DMS153 treated with DMSO at 0.1 percent for 48 hours (cell line): ENCODE data around the gene ASH1L.
"Not testable (repeated sequence)": the region's sequence is repeated elsewhere in the genome, so short reads cannot be mapped to it uniquely, and the experiment has no call there.

Source experiments
- DNase-seq: peaks from one replicate; lab custom pipeline; 2025; ENCODE audit not compliant: unreplicated experiment; lab: John Stamatoyannopoulos, UW

ASH1L gene

GRCh38 chr1:155561779-155562580 is 623 bp downstream of the ASH1L start:
- peak; percentile 32 for DNase-seq

GRCh38 chr1:155555915-155556314 is 6.7 kb downstream of the ASH1L start:
- no peak for DNase-seq

GRCh38 chr1:155553349-155553748 is 9.3 kb downstream of the ASH1L start:
- no peak for DNase-seq

- DNase-seq: no peak
Observed at GRCh38 chr1:155548706-155549105, 13.9 kb downstream of the ASH1L start.

GRCh38 chr1:155540000-155540874 is 22.4 kb downstream of the ASH1L start:
- DNase-seq: no peak

- DNase-seq: no peak
Observed at GRCh38 chr1:155537193-155537592, 25.4 kb downstream of the ASH1L start.

- DNase-seq: no peak
Observed at GRCh38 chr1:155531624-155532023, 31.0 kb downstream of the ASH1L start.

- no peak for DNase-seq
Observed at GRCh38 chr1:155529929-155530328, 32.7 kb downstream of the ASH1L start.

GRCh38 chr1:155529109-155529508 is 33.5 kb downstream of the ASH1L start:
- no peak for DNase-seq

GRCh38 chr1:155527677-155528076 is 34.9 kb downstream of the ASH1L start:
- DNase-seq: no peak

- DNase-seq: no peak
Observed at GRCh38 chr1:155526356-155526755, 36.2 kb downstream of the ASH1L start.

- DNase-seq: no peak
Observed at GRCh38 chr1:155522069-155522468, 40.5 kb downstream of the ASH1L start.

- no peak for DNase-seq
Observed at GRCh38 chr1:155518484-155518883, 44.1 kb downstream of the ASH1L start.

GRCh38 chr1:155514582-155515187 is 47.9 kb downstream of the ASH1L start:
- no peak for DNase-seq

- DNase-seq: no peak
Observed at GRCh38 chr1:155513300-155513916, 49.2 kb downstream of the ASH1L start.

GRCh38 chr1:155511385-155511784 is 51.2 kb downstream of the ASH1L start:
- DNase-seq: not testable (repeated sequence)

GRCh38 chr1:155509064-155509463 is 53.5 kb downstream of the ASH1L start:
- no peak for DNase-seq

GRCh38 chr1:155507945-155508344 is 54.7 kb downstream of the ASH1L start:
- no peak for DNase-seq

GRCh38 chr1:155505963-155506362 is 56.6 kb downstream of the ASH1L start:
- not testable (repeated sequence) for DNase-seq

- DNase-seq: peak; percentile 51
Observed at GRCh38 chr1:155504207-155504606, 58.4 kb downstream of the ASH1L start.

GRCh38 chr1:155499953-155500639 is 62.5 kb downstream of the ASH1L start:
- DNase-seq: peak; percentile 92
